Stomach (tissue), 9 donors: Measurements from ENCODE around the gene SIM2. TPM values are rescaled to one million over a fixed set of nuclear protein-coding genes. Genes with fewer than 3 reads are reported as not detected.

Experiments used
- DNase-seq, 2 donors: peaks; one replicate each; pipeline versions ENCODE4 v3.0.0 to v3.0.0-alpha.2; 2013 to 2019
- H3K27ac ChIP-seq, 5 donors: fragments of 200-600 bp in 4 of 5; sonication (generic) in 4 of 5; one replicate each; pipeline ENCODE4 v1.5.1; 2013 to 2019; ENCODE audit warnings: mild to moderate bottlenecking in 1 of 5, moderate library complexity in 1 of 5
- H3K27me3 ChIP-seq, 3 donors: fragments of 200-600 bp; sonication (generic); one replicate each; pipeline ENCODE4 v1.5.1; 2017 to 2019; ENCODE audit warnings: mixed run types in 1 of 3
- H3K36me3 ChIP-seq, 4 donors: fragments of 200-600 bp; sonication (generic); 1 replicate in 3 of 4; 2 replicates in 1 of 4; pipeline ENCODE4 v1.5.1; 2016 to 2019
- H3K4me1 ChIP-seq, 4 donors: fragments of 200-600 bp; sonication (generic); one replicate each; pipeline ENCODE4 v1.5.1; 2016 to 2019
- H3K4me3 ChIP-seq, 4 donors: fragments of 200-600 bp; sonication (generic) in 3 of 4; one replicate each; pipeline ENCODE4 v1.5.1; 2016 to 2019; ENCODE audit warnings: mild to moderate bottlenecking in 1 of 4
- H3K9me3 ChIP-seq, 4 donors: fragments of 200-600 bp; sonication (generic); one replicate each; pipeline ENCODE4 v1.5.1; 2016 to 2019
- CTCF ChIP-seq, 7 experiments: fragments of 450-650 bp in 4 of 7; fragments of 200-600 bp in 3 of 7; sonication (generic) in 3 of 7; IDR thresholded peaks; one replicate each; pipeline ENCODE4 v1.5.1; 2016 to 2019; ENCODE audit warnings: antibody characterized with exemption in 7 of 7, control low read depth in 2 of 7, mild to moderate bottlenecking in 1 of 7
- EP300 ChIP-seq: sonication (generic); formaldehyde crosslinking; IDR thresholded peaks from one replicate; pipeline ENCODE4 v1.6.1; 2017; ENCODE audit warnings: antibody characterized with exemption
- POLR2A ChIP-seq, 4 donors: fragments of 450-650 bp; IDR thresholded peaks; one replicate each; pipeline ENCODE4 v1.6.1; 2016; ENCODE audit warnings: antibody characterized with exemption in 4 of 4, control low read depth in 2 of 4, mild to moderate bottlenecking in 1 of 4, moderate library complexity in 1 of 4
- POLR2AphosphoS5 ChIP-seq, 3 donors: sonication (generic); formaldehyde crosslinking; IDR thresholded peaks; one replicate each; pipeline ENCODE4 v1.6.1; 2016; ENCODE audit warnings: antibody characterized with exemption in 3 of 3
- WGBS, 5 donors: extraction: QIAGEN DNeasy Blood & Tissue Kit in 3 of 5; methylation state at CpG; one replicate each; pipeline versions ENCODE4 v1.1.5 to v1.1.7; 2013 to 2018; 5-methylcytosine and 5-hydroxymethylcytosine counted together
- intact Hi-C: fragments of 100-400 bp; cut with DNase I; formaldehyde crosslinking; loops from one replicate; pipeline ENCODE4 v1.15.1; 2023; ENCODE audit warnings: low total_unique reads
- polyA plus RNA-seq, 3 donors: library from polyadenylated mRNA; stranded (reverse); fragments of 200-250 nt; gene quantifications; one replicate each; pipeline ENCODE4 v1.2.3, GENCODE V29; 2013
- total RNA-seq, 5 donors: library from RNA; depleted of rRNA; stranded (reverse); fragments of >200 nt; gene quantifications; one replicate each; pipeline versions ENCODE4 v1.1.0 to v1.2.3, GENCODE V29; 2014 to 2016
- donor health status: healthy with polysubstance abuse.
- donor health status: Bipolar disorder and iron deficiency.
- donor health status: healthy.

Gene SIM2
- total and polyA plus RNA-seq, 8 donors: 3.3 to 28.3 (median 14.0) TPM; not detected in 1

- intact Hi-C loops: no loop called here
- H3K27me3 ChIP-seq: peaks cover 27 to 98% (median 53%) of the 10 kb centered on the region in 3 donors
- DNase-seq: peak in 1 of 2 donors; percentile 24
- no peak for TF ChIP-seq POLR2AphosphoS5 (IDR thresholded peaks at IDR 0.05)
- no peak for TF ChIP-seq EP300
- no peak for TF ChIP-seq CTCF (IDR thresholded peaks at IDR 0.05)
- no peak for TF ChIP-seq POLR2A (IDR thresholded peaks at IDR 0.05)
- peak overlapping the region in 3 of 5 donors; percentile 29 to 89 (median 88) for H3K27ac ChIP-seq
- H3K9me3 ChIP-seq: no peaks in the 10 kb centered on the region
- no peaks in the 10 kb centered on the region for H3K36me3 ChIP-seq
- peak overlapping the region in 2 of 4 donors; percentile 11 to 69 for H3K4me3 ChIP-seq
- WGBS, 5 donors: 40 to 63% (median 49%) methylated on average over 13 of the region's 13 CpGs
- H3K4me1 ChIP-seq: peaks cover 32 to 69% (median 47%) of the 10 kb centered on the region in 4 donors
These were observed 11.8 kb downstream of the SIM2 start for GRCh38 chr21:36710729-36711048.

- no peaks in the 10 kb centered on the region for H3K36me3 ChIP-seq
- peaks cover 14 to 97% (median 22%) of the 10 kb centered on the region in 3 donors for H3K27me3 ChIP-seq
- TF ChIP-seq POLR2AphosphoS5 (IDR thresholded peaks at IDR 0.05) (no peak), EP300 (no peak), POLR2A (IDR thresholded peaks at IDR 0.05) (no peak), CTCF (IDR thresholded peaks at IDR 0.05) (no peak)
- intact Hi-C loops: no loop called here
- 56 to 67% (median 60%) methylated on average over 3 of the region's 3 CpGs for WGBS, 5 donors
- H3K4me1 ChIP-seq: peaks cover 4 to 39% (median 20%) of the 10 kb centered on the region in 4 donors
- no peaks in the 10 kb centered on the region for H3K9me3 ChIP-seq
- H3K4me3 ChIP-seq: no peak overlapping the region
- peak overlapping the region in 2 of 5 donors; percentile 48 to 89 for H3K27ac ChIP-seq
- no peak for DNase-seq
These were observed 14.8 kb downstream of the SIM2 start for GRCh38 chr21:36713746-36714145.

GRCh38 chr21:36716387-36716786 is 17.5 kb downstream of the SIM2 start:
- peaks cover 0 to 93% (median 0%) of the 10 kb centered on the region in 3 donors for H3K27me3 ChIP-seq
- no peak for DNase-seq
- peaks cover 0 to 18% (median 13%) of the 10 kb centered on the region in 4 donors for H3K4me1 ChIP-seq
- peak overlapping the region in 1 of 5 donors; percentile 89 for H3K27ac ChIP-seq
- 65 to 80% (median 72%) methylated on average over 2 of the region's 2 CpGs for WGBS, 5 donors
- no peaks in the 10 kb centered on the region for H3K9me3 ChIP-seq
- TF ChIP-seq POLR2A (IDR thresholded peaks at IDR 0.05) (no peak), CTCF (IDR thresholded peaks at IDR 0.05) (no peak), EP300 (no peak), POLR2AphosphoS5 (IDR thresholded peaks at IDR 0.05) (no peak)
- no peak overlapping the region for H3K4me3 ChIP-seq
- H3K36me3 ChIP-seq: no peaks in the 10 kb centered on the region
- intact Hi-C loops: no loop called here

GRCh38 chr21:36716836-36717235 is 17.9 kb downstream of the SIM2 start:
- TF ChIP-seq EP300: no peak
- TF ChIP-seq POLR2AphosphoS5 (IDR thresholded peaks at IDR 0.05): no peak
- H3K27me3 ChIP-seq: peaks cover 0 to 93% (median 0%) of the 10 kb centered on the region in 3 donors
- intact Hi-C loops: no loop called here

GRCh38 chr21:36717976-36718375 is 19.1 kb downstream of the SIM2 start:
- H3K27ac ChIP-seq: peak overlapping the region in 4 of 5 donors; percentile 78 to 92 (median 86)
- H3K27me3 ChIP-seq: peaks cover 0 to 91% (median 0%) of the 10 kb centered on the region in 3 donors
- WGBS, 5 donors: 78 to 89% (median 87%) methylated on average over 6 of the region's 6 CpGs
- H3K9me3 ChIP-seq: no peaks in the 10 kb centered on the region
- peaks cover 0 to 1% (median 1%) of the 10 kb centered on the region in 4 donors for H3K36me3 ChIP-seq
- peaks cover 0 to 16% (median 11%) of the 10 kb centered on the region in 4 donors for H3K4me1 ChIP-seq
- TF ChIP-seq POLR2AphosphoS5 (IDR thresholded peaks at IDR 0.05) (no peak), CTCF (IDR thresholded peaks at IDR 0.05) (no peak), POLR2A (IDR thresholded peaks at IDR 0.05) (no peak), EP300 (no peak)
- intact Hi-C loops: no loop called here
- no peak overlapping the region for H3K4me3 ChIP-seq
- DNase-seq: peak in 1 of 2 donors; percentile 5

More at GRCh38 chr21:36716836-36717235, 17.9 kb downstream of the SIM2 start:
- H3K36me3 ChIP-seq: no peaks in the 10 kb centered on the region
- H3K4me3 ChIP-seq: no peak overlapping the region
- peaks cover 0 to 18% (median 13%) of the 10 kb centered on the region in 4 donors for H3K4me1 ChIP-seq
- H3K9me3 ChIP-seq: no peaks in the 10 kb centered on the region
- DNase-seq: no peak
- H3K27ac ChIP-seq: peak overlapping the region in 1 of 5 donors; percentile 89
- WGBS, 5 donors: 58 to 66% (median 64%) methylated on average over 9 of the region's 9 CpGs
